Kidney epithelial cell (primary cell): Measurements from ENCODE around the gene BRD9. TPM values are rescaled to one million over a fixed set of nuclear protein-coding genes. Genes with fewer than 3 reads are reported as not detected.

ENCODE experiments used
- DNase-seq: peaks from one replicate; pipeline ENCODE4 v3.0.0-alpha.2; 2010; ENCODE audit warnings: low read depth
- H3K27me3 ChIP-seq: 2 replicates; pipeline ENCODE4 v1.6.0; 2011; ENCODE audit warnings: low read length; ENCODE audit not compliant: control insufficient read depth, insufficient read depth
- H3K36me3 ChIP-seq: 2 replicates; pipeline ENCODE4 v1.5.1; 2011; ENCODE audit warnings: low read length; ENCODE audit not compliant: control insufficient read depth, insufficient read depth
- H3K4me3 ChIP-seq: 2 replicates; pipeline ENCODE4 v1.5.1; 2011; ENCODE audit warnings: low read depth, mild to moderate bottlenecking, control low read depth, low read length
- total RNA-seq: library from RNA; depleted of rRNA; stranded (reverse); fragments of >200 nt; gene quantifications from 2 replicates; pipeline ENCODE4 v1.2.3, GENCODE V29; 2015
- TF ChIP-seq, protein P1 (sequence below): IDR thresholded peaks from 2 replicates; pipeline ENCODE4 v1.5.1; 2011; ENCODE audit warnings: mild to moderate bottlenecking, moderate library complexity, low read length, control low read depth, inconsistent platforms; ENCODE audit not compliant: insufficient read depth, poor library complexity, severe bottlenecking

BRD9 gene
- total RNA-seq, 1 donor from 2014 or later, result 47.3 TPM

DNA sequence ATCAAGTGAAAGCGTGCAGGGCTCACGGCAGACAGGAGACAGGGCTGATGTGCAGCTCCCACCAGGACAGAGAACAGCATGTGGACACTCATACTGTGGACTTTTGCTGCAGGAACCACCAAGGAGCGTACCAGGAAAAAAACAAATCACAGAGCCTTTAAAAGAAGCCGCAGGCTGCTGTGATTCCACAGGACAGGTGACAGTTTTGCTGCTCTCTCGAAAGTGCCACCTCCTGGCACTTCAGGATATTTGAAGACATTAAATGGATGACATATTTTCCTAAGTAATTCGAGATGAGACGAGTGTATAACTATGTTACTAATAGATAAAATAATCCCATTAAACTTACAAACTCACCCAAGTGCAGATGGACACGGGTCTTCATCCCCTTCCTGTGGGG is 71.1 kb downstream of the BRD9 start:
- Histone ChIP-seq H3K27me3 (no peaks in the 10 kb centered on the region), H3K36me3 (no peaks in the 10 kb centered on the region), H3K4me3 (no peak overlapping the region)
- TF ChIP-seq, protein P1, sequence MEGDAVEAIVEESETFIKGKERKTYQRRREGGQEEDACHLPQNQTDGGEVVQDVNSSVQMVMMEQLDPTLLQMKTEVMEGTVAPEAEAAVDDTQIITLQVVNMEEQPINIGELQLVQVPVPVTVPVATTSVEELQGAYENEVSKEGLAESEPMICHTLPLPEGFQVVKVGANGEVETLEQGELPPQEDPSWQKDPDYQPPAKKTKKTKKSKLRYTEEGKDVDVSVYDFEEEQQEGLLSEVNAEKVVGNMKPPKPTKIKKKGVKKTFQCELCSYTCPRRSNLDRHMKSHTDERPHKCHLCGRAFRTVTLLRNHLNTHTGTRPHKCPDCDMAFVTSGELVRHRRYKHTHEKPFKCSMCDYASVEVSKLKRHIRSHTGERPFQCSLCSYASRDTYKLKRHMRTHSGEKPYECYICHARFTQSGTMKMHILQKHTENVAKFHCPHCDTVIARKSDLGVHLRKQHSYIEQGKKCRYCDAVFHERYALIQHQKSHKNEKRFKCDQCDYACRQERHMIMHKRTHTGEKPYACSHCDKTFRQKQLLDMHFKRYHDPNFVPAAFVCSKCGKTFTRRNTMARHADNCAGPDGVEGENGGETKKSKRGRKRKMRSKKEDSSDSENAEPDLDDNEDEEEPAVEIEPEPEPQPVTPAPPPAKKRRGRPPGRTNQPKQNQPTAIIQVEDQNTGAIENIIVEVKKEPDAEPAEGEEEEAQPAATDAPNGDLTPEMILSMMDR, result no peak
- DNase-seq, result no peak

DNA sequence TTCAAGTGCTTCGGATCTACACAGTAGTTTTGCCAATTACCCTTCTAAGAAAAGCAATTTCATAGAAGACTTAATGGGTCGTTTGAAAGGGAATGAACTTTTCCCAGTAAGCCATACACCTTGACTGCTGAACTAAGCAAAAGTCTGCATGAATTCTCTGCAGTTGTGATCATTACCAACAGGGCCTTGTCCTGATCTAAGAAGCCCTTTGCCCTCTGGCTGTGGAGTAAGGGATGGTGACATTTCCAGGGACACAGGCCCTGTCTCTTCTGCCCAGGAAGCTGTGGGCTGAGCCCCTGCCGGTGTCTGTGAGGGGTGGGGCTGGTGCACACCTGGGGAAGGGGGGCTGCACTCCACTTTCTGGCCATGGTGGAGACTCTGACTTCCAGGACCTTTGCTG is 72.4 kb downstream of the BRD9 start:
- Histone ChIP-seq H3K4me3 (no peak overlapping the region), H3K36me3 (no peaks in the 10 kb centered on the region), H3K27me3 (no peaks in the 10 kb centered on the region)
- DNase-seq, result no peak
- TF ChIP-seq, protein P1, result no peak

DNA sequence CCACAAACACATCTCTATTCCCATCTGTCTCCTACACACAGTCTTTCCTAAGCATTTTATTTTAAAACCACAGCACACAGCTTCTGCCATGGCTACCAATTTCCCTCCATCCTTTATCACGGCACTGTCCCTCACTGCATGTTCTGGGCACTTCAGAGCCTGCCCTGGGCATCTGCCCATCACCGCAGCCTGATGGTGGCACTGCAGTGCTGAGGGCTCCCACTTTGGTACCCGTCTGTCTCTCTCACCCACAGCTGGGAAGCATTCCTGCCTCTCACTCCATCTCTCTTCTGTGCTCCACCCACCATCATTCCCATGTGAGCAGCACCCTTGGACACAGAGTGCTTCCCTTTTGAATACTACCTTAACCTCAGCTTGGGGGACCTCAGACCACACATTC is 73.5 kb downstream of the BRD9 start:
- Histone ChIP-seq H3K4me3 (no peak overlapping the region), H3K36me3 (no peaks in the 10 kb centered on the region), H3K27me3 (no peaks in the 10 kb centered on the region)
- TF ChIP-seq, protein P1, result no peak
- no peak for DNase-seq

DNA sequence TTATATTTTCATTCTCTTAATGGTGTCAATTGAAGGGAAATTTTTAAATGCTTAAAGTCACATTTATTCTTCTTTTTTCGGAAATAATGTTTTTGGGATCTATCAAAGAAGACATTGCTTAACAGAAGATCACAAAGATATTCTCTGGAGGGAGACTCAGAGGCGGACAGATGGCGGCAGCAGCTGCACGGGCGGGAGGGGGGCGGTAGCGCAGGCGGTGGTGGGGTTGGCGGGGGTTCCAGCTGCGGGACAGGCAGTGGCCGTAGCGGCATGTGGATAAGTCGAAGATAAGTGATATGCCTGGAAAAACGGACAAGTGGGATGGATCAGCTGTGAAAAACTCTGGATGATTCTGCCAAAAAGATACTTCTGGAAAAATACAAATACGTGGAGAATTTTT is 76.4 kb downstream of the BRD9 start:
- TF ChIP-seq, protein P1, result no peak
- DNase-seq, result no peak
- H3K4me3 ChIP-seq, result no peak overlapping the region
- no peaks in the 10 kb centered on the region for H3K36me3 ChIP-seq
- H3K27me3 ChIP-seq, result no peaks in the 10 kb centered on the region

DNA sequence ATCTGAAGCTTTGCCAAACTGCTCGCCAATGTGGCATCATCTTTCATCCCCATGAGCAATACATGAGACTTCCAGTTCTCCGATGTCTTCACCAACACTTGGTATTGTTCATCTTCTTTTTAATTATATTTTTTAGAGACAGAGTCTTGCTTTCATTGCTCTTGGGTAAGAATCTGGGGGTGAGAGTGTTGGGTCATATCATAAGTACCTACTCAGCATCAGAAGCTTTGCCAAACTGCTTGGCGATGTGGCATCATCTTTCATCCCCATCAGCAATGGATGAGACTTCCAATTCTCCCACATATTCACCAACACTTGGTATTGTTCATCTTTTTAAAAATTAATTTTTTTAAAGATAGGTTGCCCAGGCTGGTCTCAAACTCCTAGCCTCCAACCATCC is 77.2 kb downstream of the BRD9 start:
- Histone ChIP-seq H3K27me3 (no peaks in the 10 kb centered on the region), H3K36me3 (no peaks in the 10 kb centered on the region), H3K4me3 (no peak overlapping the region)
- no peak for DNase-seq
- TF ChIP-seq, protein P1, result no peak

Other genes with a start within 250 kb of the BRD9 start
- 1.9 and 2.5 TPM in 2 replicates for gene TPPP, start 199.4 kb downstream of the BRD9 start, total RNA-seq
- gene ZDHHC11B, start 108.1 kb downstream of the BRD9 start, total RNA-seq, result 0.25 and 0.55 TPM in 2 replicates
- gene ZDHHC11, start 41.8 kb downstream of the BRD9 start, total RNA-seq, result 0.68 and 1.3 TPM in 2 replicates
- 7.4 and 10.8 TPM in 2 replicates for gene TRIP13, start 83 bp upstream of the BRD9 start, total RNA-seq
- 1.0 and 1.7 TPM in 2 replicates for gene NKD2, start 116.0 kb upstream of the BRD9 start, total RNA-seq
- 50.3 and 63.3 TPM in 2 replicates for gene SLC12A7, start 219.3 kb upstream of the BRD9 start, total RNA-seq